GM13976 (cell line): ENCODE results near the gene CPN2.

Experiments
- DNase-seq: peaks from one replicate; pipeline ENCODE4 v3.0.0; 2012; ENCODE audit warnings: low spot score
- CTCF ChIP-seq: IDR thresholded peaks from 2 replicates; pipeline ENCODE4 v1.5.1; 2012; ENCODE audit warnings: borderline replicate concordance, mild to moderate bottlenecking; ENCODE audit not compliant: insufficient read depth; ENCODE audit errors: extremely low read depth, missing control alignments, control extremely low read depth
- in situ Hi-C: fragments of 300-500 bp; cut with MboI; formaldehyde crosslinking; loops from one replicate; pipeline ENCODE4 v1.12.0; 2022; ENCODE audit warnings: low sequenced_read_pairs, mixed read lengths, inconsistent platforms; ENCODE audit not compliant: unreplicated experiment

The CPN2 gene

GRCh38 chr3:194321693-194322640, 29.2 kb downstream of the CPN2 start:
- no peak for TF ChIP-seq CTCF
- in situ Hi-C loops = loop anchor here (25.0 kb wide), 2 partner anchors 360 to 660 kb away; no protein-coding TSS in a partner anchor
- DNase-seq = no peak

- no peak for TF ChIP-seq CTCF
- in situ Hi-C loops = loop anchor here (25.0 kb wide), 2 partner anchors 358 to 658 kb away; no protein-coding TSS in a partner anchor
These were observed 30.3 kb downstream of the CPN2 start for GRCh38 chr3:194320744-194321243.

GRCh38 chr3:194320100-194320499, 31.0 kb downstream of the CPN2 start:
- in situ Hi-C loops = loop anchor here (25.0 kb wide), 2 partner anchors 358 to 658 kb away; no protein-coding TSS in a partner anchor
- TF ChIP-seq CTCF = no peak

More at GRCh38 chr3:194320744-194321243, 30.3 kb downstream of the CPN2 start:
- DNase-seq = no peak

GRCh38 chr3:194318511-194319161, 32.5 kb downstream of the CPN2 start:
- in situ Hi-C loops = loop anchor here (5.0 to 25.0 kb wide), 4 partner anchors 184 to 656 kb away; partner anchors contain the start of gene HES1
- no peak for DNase-seq
- no peak for TF ChIP-seq CTCF

More at GRCh38 chr3:194320100-194320499, 31.0 kb downstream of the CPN2 start:
- no peak for DNase-seq

- DNase-seq = no peak
- in situ Hi-C loops = loop anchor here (5.0 to 25.0 kb wide), 4 partner anchors 182 to 655 kb away; partner anchors contain the start of gene HES1
- TF ChIP-seq CTCF = no peak
These were observed 34.2 kb downstream of the CPN2 start for GRCh38 chr3:194316918-194317317.

- in situ Hi-C loops = loop anchor here (5.0 to 25.0 kb wide), 4 partner anchors 181 to 654 kb away; partner anchors contain the start of gene HES1
- no peak for TF ChIP-seq CTCF
- DNase-seq = no peak
These were observed 35.2 kb downstream of the CPN2 start for GRCh38 chr3:194315965-194316361.
